ENCODE measurements around the gene FKRP. TPM values are rescaled to one million over a fixed set of nuclear protein-coding genes. Genes with fewer than 3 reads are reported as not detected.
A peak's percentile ranks its signal among the peaks of the same experiment; 100 is the strongest.

The FKRP gene, protein sequence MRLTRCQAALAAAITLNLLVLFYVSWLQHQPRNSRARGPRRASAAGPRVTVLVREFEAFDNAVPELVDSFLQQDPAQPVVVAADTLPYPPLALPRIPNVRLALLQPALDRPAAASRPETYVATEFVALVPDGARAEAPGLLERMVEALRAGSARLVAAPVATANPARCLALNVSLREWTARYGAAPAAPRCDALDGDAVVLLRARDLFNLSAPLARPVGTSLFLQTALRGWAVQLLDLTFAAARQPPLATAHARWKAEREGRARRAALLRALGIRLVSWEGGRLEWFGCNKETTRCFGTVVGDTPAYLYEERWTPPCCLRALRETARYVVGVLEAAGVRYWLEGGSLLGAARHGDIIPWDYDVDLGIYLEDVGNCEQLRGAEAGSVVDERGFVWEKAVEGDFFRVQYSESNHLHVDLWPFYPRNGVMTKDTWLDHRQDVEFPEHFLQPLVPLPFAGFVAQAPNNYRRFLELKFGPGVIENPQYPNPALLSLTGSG
- 22.7 TPM for total RNA-seq (ENCODE audit: unreplicated experiment)
- long read RNA-seq, partial matches to known transcripts = 0 of 3 reads
- long read RNA-seq, other reads (novel, unspliced or antisense) = 1 of 3 reads

DNA sequence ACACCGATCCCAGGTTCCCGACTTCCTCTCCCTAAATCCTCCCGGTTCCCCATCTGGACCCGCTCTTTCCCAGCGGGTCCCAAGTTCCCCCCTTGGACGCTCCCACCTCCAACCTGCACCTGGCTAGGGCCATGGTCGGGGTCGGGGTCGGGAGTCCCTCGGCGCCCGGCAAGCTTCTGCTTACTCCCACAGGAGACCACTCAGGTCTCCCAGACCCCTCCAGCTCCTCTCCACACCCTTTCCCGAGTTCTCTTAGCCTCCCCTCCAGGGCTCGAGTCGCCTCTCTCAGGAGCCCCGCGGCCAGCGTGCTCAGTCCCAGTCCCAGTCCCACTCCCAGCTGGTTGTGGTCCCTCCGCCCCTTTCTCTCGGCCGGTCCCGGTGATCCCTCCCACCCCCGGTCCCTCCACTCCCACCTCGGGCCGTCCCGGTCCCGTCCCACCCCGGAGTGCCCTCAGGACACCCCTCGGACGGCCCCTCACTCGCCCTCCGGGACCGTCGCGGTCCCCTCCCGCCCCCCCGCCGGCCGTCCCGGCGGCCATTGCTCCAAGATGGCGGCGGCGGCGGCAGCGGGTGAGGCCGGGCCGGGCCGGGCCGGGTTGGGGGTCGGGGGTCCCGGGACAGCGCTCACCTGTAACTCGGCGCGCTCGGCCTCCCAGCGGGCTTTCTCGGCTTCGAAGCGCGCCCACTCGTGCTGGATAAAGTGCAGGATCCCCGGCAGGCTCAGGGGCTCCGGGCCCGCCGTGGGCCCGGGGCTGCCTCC, at the start of gene FKRP:
TSS of gene FKRP (plus strand) at position 537 of the 760 bp plus-strand sequence. CDS start 9,394 bp downstream, outside the sequence.
- peak; percentile 38 for DNase-seq (ENCODE audit: low spot score)
- peaks cover 15% of the 10 kb centered on the region for H3K27me3 Mint-ChIP-seq (ENCODE audit: unreplicated experiment)
- peak within 1 kb of the TSS; percentile 99 for H3K4me3 Mint-ChIP-seq (ENCODE audit: unreplicated experiment)
- TF ChIP-seq, protein P1, sequence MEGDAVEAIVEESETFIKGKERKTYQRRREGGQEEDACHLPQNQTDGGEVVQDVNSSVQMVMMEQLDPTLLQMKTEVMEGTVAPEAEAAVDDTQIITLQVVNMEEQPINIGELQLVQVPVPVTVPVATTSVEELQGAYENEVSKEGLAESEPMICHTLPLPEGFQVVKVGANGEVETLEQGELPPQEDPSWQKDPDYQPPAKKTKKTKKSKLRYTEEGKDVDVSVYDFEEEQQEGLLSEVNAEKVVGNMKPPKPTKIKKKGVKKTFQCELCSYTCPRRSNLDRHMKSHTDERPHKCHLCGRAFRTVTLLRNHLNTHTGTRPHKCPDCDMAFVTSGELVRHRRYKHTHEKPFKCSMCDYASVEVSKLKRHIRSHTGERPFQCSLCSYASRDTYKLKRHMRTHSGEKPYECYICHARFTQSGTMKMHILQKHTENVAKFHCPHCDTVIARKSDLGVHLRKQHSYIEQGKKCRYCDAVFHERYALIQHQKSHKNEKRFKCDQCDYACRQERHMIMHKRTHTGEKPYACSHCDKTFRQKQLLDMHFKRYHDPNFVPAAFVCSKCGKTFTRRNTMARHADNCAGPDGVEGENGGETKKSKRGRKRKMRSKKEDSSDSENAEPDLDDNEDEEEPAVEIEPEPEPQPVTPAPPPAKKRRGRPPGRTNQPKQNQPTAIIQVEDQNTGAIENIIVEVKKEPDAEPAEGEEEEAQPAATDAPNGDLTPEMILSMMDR (IDR thresholded peaks at IDR 0.05; ENCODE audit: unreplicated experiment) = no peak
- H3K36me3 Mint-ChIP-seq (ENCODE audit: low read depth, unreplicated experiment) = peaks cover 4% of the 10 kb centered on the region
- no peaks in the 10 kb centered on the region for H3K9me3 Mint-ChIP-seq (ENCODE audit: unreplicated experiment)
- H3K4me1 Mint-ChIP-seq (ENCODE audit: unreplicated experiment) = peaks cover 29% of the 10 kb centered on the region
- H3K27ac Mint-ChIP-seq (ENCODE audit: unreplicated experiment) = peak within 1 kb of the TSS; percentile 86

DNA sequence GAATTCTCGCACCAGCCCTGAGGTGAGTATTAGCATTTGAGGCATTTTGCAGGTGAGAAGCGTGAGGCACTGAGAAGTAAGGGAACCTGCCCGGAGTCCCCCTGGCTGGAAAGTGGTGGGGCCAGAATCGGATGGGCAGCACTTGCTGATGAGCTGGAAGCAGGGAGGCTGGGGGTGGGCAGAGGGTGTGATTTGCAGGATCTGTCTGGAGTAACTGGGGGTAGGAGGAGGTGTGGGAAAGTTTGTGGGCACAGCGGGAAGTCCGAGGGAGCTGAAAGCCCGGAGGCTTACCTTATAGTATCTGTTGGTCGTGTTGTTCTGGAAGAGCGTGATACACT, 49.0 kb upstream of the FKRP start:
- DNase-seq (ENCODE audit: low spot score) = no peak
- H3K27me3 Mint-ChIP-seq (ENCODE audit: unreplicated experiment) = peaks cover 18% of the 10 kb centered on the region
- peaks cover 55% of the 10 kb centered on the region for H3K36me3 Mint-ChIP-seq (ENCODE audit: low read depth, unreplicated experiment)
- H3K4me1 Mint-ChIP-seq (ENCODE audit: unreplicated experiment) = no peaks in the 10 kb centered on the region
- TF ChIP-seq, protein P1 (IDR thresholded peaks at IDR 0.05; ENCODE audit: unreplicated experiment) = no peak
- no peak overlapping the region for H3K4me3 Mint-ChIP-seq (ENCODE audit: unreplicated experiment)
- H3K9me3 Mint-ChIP-seq (ENCODE audit: unreplicated experiment) = no peaks in the 10 kb centered on the region
- H3K27ac Mint-ChIP-seq (ENCODE audit: unreplicated experiment) = no peak overlapping the region

DNA sequence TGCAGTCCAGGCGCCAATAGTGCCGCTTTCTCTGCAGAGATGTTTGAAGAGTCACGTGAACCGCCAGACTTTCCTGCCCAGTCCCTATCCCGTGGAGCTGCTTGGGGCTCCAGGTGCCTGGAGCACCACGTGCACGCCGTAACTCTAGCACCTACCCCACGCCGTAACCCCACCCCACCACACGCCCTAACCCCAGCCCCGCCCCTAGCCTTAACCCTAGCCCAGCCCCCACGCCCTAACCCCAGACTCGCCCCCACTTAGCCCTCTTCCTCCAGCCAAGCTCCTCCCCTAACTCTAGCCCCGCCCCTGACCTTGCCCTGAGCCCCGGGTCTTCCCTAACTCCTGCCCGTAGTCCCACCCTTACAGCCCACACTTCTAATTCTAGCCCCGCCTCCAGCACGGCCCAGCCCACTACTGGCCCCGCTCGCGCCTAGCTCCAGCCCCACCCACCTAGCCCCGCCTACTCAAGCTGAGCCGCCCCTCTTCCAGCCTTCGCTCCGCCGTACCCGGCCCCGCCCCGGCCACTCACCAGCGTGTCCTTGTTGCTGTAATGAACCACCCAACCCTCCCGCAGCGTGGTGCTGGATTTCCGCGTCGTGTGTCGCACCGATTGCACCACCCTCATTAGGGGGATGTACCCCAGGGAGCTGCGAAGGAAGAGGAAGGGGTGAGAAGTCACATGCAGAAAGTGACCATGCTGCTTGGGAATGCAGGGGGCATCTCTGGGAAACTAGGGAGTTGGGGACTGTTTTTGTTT, 48.5 kb upstream of the FKRP start:
- H3K27ac Mint-ChIP-seq (ENCODE audit: unreplicated experiment) = no peak overlapping the region
- H3K9me3 Mint-ChIP-seq (ENCODE audit: unreplicated experiment) = no peaks in the 10 kb centered on the region
- DNase-seq (ENCODE audit: low spot score) = peak; percentile 77
- H3K4me3 Mint-ChIP-seq (ENCODE audit: unreplicated experiment) = no peak overlapping the region
- peaks cover 50% of the 10 kb centered on the region for H3K36me3 Mint-ChIP-seq (ENCODE audit: low read depth, unreplicated experiment)
- TF ChIP-seq, protein P1 (IDR thresholded peaks at IDR 0.05; ENCODE audit: unreplicated experiment) = no peak
- no peaks in the 10 kb centered on the region for H3K4me1 Mint-ChIP-seq (ENCODE audit: unreplicated experiment)
- peaks cover 15% of the 10 kb centered on the region for H3K27me3 Mint-ChIP-seq (ENCODE audit: unreplicated experiment)

DNA sequence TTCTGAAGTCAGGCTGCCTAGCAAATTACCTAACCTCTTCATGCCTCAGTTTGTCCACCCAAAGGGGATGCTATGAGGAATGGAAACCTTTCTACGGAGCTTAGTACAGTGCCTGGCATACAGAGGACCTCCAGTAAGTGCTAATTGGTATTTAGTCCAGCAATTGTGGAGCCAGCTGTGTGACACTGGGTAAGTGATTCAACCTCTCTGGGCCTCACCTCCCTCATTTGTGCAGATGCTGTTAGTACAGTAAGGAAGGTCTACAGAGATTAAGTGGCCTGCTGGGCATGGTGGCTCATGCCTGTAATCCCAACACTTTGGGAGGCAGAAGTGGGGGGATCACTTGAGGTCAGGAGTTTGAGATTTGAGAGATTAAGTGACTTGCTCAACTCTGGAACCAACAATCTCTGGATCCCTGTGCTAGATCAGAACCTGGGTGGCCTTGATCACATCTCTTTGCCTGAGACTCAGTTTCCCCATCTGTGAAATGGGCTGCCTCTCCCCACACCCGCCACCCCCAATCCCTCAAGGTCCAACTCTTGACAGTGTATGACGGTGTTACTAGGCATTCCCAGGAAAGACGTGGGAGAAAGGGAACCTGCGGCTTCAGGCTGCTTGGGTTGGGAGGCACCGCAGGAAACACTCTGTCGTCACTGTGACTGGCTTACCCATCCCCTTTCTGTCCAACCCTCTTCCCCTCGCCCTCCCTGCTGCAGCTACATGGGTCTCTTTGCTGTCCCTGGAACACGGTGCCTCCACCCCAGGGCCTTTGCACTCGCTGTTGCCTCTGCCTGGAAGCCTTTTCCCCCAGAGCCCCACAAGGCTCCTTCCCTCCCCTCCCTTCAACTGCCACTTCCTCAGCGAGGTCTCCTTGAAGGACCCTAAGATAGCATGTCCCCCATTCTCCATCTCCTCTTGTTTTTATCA, 47.2 kb upstream of the FKRP start:
- no peak for DNase-seq (ENCODE audit: low spot score)
- H3K4me1 Mint-ChIP-seq (ENCODE audit: unreplicated experiment) = no peaks in the 10 kb centered on the region
- TF ChIP-seq, protein P1 (IDR thresholded peaks at IDR 0.05; ENCODE audit: unreplicated experiment) = no peak
- H3K27ac Mint-ChIP-seq (ENCODE audit: unreplicated experiment) = no peak overlapping the region
- H3K4me3 Mint-ChIP-seq (ENCODE audit: unreplicated experiment) = peak overlapping the region; percentile 76
- peaks cover 37% of the 10 kb centered on the region for H3K36me3 Mint-ChIP-seq (ENCODE audit: low read depth, unreplicated experiment)
- no peaks in the 10 kb centered on the region for H3K9me3 Mint-ChIP-seq (ENCODE audit: unreplicated experiment)
- peaks cover 13% of the 10 kb centered on the region for H3K27me3 Mint-ChIP-seq (ENCODE audit: unreplicated experiment)

All from endothelial cell (in vitro differentiated cells).